ENCODE results near the gene USP4.

The USP4 gene

DNA sequence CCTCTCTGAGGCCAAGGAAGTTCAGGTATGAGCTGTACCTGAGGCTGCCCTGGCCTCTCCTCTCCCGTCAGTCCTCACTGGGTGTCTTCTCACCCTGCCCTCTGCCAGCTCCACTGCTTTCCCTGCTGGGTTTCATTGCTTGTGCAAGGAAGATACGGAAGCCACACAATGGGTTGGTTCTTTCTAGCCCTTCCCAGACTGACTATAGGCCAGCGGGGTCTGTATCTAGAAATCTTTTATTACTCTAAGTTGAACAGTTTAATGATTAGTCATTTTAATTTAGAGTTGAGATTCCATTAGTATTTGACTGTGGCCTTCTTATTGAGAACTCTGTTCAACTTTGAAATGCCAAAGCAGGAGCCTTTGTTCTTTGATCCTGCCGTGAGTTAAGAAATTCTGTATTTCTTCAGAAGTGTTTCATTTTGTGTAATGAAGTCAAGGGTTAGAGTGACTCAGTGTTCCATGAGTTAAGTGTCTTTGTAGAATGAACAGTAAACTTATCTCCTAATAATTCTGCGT lies 79.0 kb downstream of the USP4 start:
- Histone ChIP-seq H3K79me2 (ENCODE audit: insufficient read depth, low read length) (no peaks in the 10 kb centered on the region), H4K20me1 (ENCODE audit: insufficient read depth, low read length) (no peaks in the 10 kb centered on the region), H3K4me2 (ENCODE audit: low read length) (no peak overlapping the region), H3K36me3 (ENCODE audit: insufficient read depth, low read length) (no peaks in the 10 kb centered on the region), H3K4me3 (ENCODE audit: low read depth, low read length, poor library complexity, severe bottlenecking) (no peak overlapping the region), H2AFZ (ENCODE audit: low read length) (no peak overlapping the region), H3F3A (ENCODE audit: insufficient read depth, low read length) (no peaks in the 10 kb centered on the region), H3K4me1 (ENCODE audit: insufficient read depth, low read length, severe bottlenecking) (no peaks in the 10 kb centered on the region), H3K9me3 (ENCODE audit: low read length) (no peaks in the 10 kb centered on the region), H3K9ac (ENCODE audit: low read length) (no peak overlapping the region), H3K27me3 (ENCODE audit: insufficient read depth, low read length) (no peaks in the 10 kb centered on the region), H3K27ac (ENCODE audit: low read depth, low read length, poor library complexity, severe bottlenecking) (no peak overlapping the region), H3K9me2 (ENCODE audit: low read depth, low read length) (no peaks in the 10 kb centered on the region)
- TF ChIP-seq, protein P1, sequence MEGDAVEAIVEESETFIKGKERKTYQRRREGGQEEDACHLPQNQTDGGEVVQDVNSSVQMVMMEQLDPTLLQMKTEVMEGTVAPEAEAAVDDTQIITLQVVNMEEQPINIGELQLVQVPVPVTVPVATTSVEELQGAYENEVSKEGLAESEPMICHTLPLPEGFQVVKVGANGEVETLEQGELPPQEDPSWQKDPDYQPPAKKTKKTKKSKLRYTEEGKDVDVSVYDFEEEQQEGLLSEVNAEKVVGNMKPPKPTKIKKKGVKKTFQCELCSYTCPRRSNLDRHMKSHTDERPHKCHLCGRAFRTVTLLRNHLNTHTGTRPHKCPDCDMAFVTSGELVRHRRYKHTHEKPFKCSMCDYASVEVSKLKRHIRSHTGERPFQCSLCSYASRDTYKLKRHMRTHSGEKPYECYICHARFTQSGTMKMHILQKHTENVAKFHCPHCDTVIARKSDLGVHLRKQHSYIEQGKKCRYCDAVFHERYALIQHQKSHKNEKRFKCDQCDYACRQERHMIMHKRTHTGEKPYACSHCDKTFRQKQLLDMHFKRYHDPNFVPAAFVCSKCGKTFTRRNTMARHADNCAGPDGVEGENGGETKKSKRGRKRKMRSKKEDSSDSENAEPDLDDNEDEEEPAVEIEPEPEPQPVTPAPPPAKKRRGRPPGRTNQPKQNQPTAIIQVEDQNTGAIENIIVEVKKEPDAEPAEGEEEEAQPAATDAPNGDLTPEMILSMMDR (IDR thresholded peaks at IDR 0.05; ENCODE audit: low read length), result no peak
- no peak for TF ChIP-seq EZH2 (IDR thresholded peaks at IDR 0.05; ENCODE audit: borderline replicate concordance, low read length)

DNA sequence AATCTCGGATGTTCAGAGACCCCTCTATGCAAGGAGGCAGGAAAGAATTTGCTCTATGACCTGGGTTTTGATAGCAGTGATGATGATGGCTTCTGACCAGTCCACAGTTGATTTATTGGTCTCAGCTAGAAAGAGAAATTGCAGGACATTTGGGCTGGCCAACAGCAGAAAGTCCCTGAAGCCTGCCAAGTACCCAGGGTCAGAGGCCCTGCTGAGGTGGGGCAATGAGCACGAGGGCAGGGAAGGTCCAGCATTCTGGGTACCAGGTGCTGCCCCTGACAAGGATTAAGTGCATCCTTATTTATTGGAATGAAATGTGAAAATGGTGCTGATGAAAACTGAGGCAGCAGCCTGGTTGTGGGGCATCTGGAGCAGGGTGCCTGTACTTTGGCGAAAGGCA lies 82.7 kb downstream of the USP4 start:
- Histone ChIP-seq H3K4me1 (ENCODE audit: insufficient read depth, low read length, severe bottlenecking) (no peaks in the 10 kb centered on the region), H3K9ac (ENCODE audit: low read length) (no peak overlapping the region), H3K9me2 (ENCODE audit: low read depth, low read length) (no peaks in the 10 kb centered on the region), H4K20me1 (ENCODE audit: insufficient read depth, low read length) (no peaks in the 10 kb centered on the region), H3K4me2 (ENCODE audit: low read length) (no peak overlapping the region), H3K36me3 (ENCODE audit: insufficient read depth, low read length) (no peaks in the 10 kb centered on the region), H3F3A (ENCODE audit: insufficient read depth, low read length) (no peaks in the 10 kb centered on the region), H3K79me2 (ENCODE audit: insufficient read depth, low read length) (no peaks in the 10 kb centered on the region), H3K4me3 (ENCODE audit: low read depth, low read length, poor library complexity, severe bottlenecking) (no peak overlapping the region), H3K27ac (ENCODE audit: low read depth, low read length, poor library complexity, severe bottlenecking) (no peak overlapping the region), H3K9me3 (ENCODE audit: low read length) (no peaks in the 10 kb centered on the region), H3K27me3 (ENCODE audit: insufficient read depth, low read length) (no peaks in the 10 kb centered on the region), H2AFZ (ENCODE audit: low read length) (no peak overlapping the region)
- TF ChIP-seq, protein P1 (IDR thresholded peaks at IDR 0.05; ENCODE audit: low read length), result no peak
- TF ChIP-seq EZH2 (IDR thresholded peaks at IDR 0.05; ENCODE audit: borderline replicate concordance, low read length), result no peak

DNA sequence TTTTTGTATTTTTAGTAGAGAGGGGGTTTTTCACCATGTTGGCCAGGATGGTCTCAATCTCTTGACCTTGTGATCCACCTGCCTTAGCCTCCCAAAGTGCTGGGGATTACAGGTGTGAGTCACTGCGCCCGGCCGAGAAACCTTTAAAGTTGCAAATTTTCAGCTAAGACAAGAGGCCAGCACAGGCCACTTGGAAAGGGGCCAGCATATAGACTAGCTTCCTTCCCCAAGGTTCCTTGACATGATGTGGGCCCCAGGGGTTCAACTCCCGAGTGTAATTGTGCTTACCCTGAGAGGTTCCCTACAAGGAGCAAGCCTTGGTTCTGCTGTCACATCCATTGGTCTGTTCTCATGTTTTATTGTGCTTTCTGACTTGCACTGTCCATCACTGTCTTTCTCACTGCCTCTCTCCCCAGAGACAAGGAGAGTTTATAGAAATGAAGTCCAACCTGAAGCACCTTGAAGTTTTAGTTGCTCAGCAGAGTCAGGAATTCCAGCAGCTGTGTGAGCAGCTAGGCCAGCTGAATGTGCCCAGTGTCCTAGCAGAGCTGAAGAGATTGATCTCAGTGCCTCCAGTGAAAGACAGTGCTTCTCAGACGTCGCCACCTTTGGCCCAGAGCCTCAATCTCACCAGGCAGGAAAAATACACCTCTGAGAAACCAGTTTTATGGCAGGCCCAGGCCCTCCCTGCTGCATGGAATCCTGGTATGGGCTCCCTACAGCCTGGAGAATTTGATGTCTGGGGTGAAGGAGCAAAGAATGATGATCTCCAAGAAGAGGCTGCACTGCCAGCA lies 83.9 kb downstream of the USP4 start:
- Histone ChIP-seq H4K20me1 (ENCODE audit: insufficient read depth, low read length) (no peaks in the 10 kb centered on the region), H3F3A (ENCODE audit: insufficient read depth, low read length) (no peaks in the 10 kb centered on the region), H3K4me3 (ENCODE audit: low read depth, low read length, poor library complexity, severe bottlenecking) (no peak overlapping the region), H2AFZ (ENCODE audit: low read length) (no peak overlapping the region), H3K9me3 (ENCODE audit: low read length) (no peaks in the 10 kb centered on the region), H3K27ac (ENCODE audit: low read depth, low read length, poor library complexity, severe bottlenecking) (no peak overlapping the region), H3K9me2 (ENCODE audit: low read depth, low read length) (no peaks in the 10 kb centered on the region), H3K36me3 (ENCODE audit: insufficient read depth, low read length) (no peaks in the 10 kb centered on the region), H3K9ac (ENCODE audit: low read length) (no peak overlapping the region), H3K4me1 (ENCODE audit: insufficient read depth, low read length, severe bottlenecking) (no peaks in the 10 kb centered on the region), H3K79me2 (ENCODE audit: insufficient read depth, low read length) (no peaks in the 10 kb centered on the region), H3K27me3 (ENCODE audit: insufficient read depth, low read length) (no peaks in the 10 kb centered on the region), H3K4me2 (ENCODE audit: low read length) (no peak overlapping the region)
- no peak for TF ChIP-seq EZH2 (IDR thresholded peaks at IDR 0.05; ENCODE audit: borderline replicate concordance, low read length)
- TF ChIP-seq, protein P1 (IDR thresholded peaks at IDR 0.05; ENCODE audit: low read length), result no peak
